T-helper 1 cell treated with Interleukin-12 subunit alpha and Interleukin-12 subunit beta and Interleukin-4 antibody, amounts not matched to agents 30 ng/mL and 1 ng/mL, for 36 hours (primary cell): Measurements from ENCODE around the gene OR7E24. TPM values are rescaled to one million over a fixed set of nuclear protein-coding genes. Genes with fewer than 3 reads are reported as not detected.
"Not testable (repeated sequence)": the region's sequence is repeated elsewhere in the genome, so short reads cannot be mapped to it uniquely, and the experiment has no call there.

Source experiments
- intact Hi-C: fragments of 100-400 bp; cut with micrococcal nuclease; formaldehyde crosslinking; loops from one replicate; pipeline ENCODE4 v1.15.1; 2024
- total RNA-seq: library from RNA; stranded (reverse); gene quantifications from 2 replicates; pipeline ENCODE4 v1.2.3, GENCODE V29; 2022

OR7E24 gene
- total RNA-seq = not detected in 2 replicates

DNA sequence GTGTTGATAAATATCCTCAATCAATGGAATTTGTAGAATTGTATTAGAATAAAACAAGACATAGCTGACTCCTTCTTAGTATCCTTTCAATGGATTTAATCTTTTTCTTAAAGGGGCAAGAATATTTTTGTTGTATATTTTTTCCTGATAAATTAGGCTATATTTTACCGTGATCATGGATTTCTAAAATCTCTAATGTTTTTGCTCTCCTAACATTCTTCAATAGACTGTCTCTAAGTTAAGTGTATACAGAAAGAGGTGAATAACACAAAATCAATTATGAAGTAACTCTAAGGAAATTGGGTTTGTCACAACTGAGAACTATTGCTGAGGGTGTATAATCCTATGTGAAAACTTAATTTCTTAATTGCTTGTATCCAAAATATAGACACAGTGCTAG, at the start of gene OR7E24:
Gene OR7E24 (plus strand): TSS at position 301 of the 400 bp plus-strand sequence. CDS start 114 bp downstream, outside the sequence.
- intact Hi-C loops = no loop called here

DNA sequence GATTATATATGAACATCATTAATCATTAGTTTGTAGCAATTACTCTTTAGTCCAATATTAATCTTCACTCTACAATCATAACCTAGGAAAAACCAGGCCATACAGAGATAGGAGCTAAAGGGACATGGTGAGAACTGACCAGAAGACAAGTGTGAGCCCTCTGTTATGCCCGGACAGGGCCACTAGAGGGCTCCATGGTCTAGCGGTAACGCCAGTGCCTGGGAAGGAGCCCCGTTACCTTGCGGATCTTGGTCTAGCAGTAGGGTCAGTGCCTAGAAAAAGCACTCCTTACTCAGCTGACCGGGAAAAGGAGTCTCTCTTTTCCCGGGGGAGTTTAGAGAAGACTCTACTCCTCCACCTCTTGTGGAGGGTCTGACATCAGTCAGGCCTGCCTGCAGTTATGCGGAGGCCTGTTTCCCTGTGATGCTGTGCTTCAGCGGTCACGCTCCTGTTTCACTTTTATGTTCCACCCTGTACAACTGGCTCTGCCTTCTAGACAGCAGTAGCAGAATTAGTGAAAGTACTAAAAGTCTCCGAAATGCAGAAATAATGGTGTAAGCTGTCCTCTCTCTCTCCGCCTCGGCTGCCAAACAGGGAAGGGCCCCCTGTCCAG, 45.1 kb upstream of the OR7E24 start:
- intact Hi-C loops = loop anchor here (1.0 kb wide), 6 partner anchors 69 to 591 kb away; partner anchors contain the start of gene ZNF266

DNA sequence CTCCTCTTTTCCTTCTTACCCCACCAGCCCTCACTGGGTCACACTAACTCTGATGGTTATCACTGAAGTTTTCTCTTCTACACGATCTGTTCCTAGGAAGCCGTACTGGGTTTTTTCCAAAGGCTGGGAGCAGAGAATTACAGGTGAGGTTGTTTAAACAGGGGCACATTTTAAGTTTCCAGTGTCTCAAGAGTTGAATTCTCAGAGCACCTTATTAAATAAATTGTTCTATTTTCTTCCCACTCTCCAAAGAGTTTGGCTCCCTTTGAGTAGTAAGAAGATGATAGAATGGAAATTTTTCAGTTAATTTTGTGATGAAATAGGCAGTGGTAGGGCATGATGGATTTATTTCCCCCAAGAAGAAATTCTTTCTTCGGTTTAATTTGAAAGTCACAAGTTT, 31.2 kb upstream of the OR7E24 start, which contains the start of gene OR7D4:
Gene OR7D4 (minus strand): TSS at position 101 of the 400 bp plus-strand sequence. CDS start 4,752 bp downstream, outside the sequence.
- intact Hi-C loops = no loop called here

DNA sequence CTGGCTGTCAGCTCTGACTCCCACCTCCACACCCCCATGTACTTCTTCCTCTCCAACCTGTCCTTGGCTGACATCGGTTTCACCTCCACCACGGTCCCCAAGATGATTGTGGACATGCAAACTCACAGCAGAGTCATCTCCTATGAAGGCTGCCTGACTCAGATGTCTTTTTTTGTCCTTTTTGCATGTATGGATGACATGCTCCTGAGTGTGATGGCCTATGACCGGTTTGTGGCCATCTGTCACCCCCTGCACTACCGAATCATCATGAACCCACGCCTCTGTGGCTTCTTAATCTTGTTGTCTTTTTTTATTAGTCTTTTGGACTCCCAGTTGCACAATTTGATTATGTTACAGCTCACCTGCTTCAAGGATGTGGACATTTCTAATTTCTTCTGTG, 506 bp downstream of the OR7E24 start:
- intact Hi-C loops = no loop called here

DNA sequence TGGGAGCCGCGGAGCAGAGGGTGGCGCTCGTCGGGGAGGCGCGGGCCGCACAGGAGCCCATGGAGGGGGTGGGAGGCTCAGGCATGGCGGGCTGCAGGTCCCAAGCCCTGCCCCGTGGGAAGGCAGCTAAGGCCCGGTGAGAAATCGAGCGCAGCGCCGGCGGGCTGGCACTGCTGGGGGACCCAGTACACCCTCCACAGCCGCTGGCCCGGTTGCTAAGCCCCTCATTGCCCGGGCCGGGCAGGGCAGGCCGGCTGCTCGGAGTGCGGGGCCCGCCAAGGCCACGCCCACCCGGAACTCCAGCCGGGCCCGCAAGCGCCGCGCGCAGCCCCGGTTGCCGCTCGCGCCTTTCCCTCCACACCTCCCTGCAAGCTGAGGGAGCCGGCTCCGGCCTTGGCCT, 32.8 kb downstream of the OR7E24 start:
- intact Hi-C loops = not testable (repeated sequence)

DNA sequence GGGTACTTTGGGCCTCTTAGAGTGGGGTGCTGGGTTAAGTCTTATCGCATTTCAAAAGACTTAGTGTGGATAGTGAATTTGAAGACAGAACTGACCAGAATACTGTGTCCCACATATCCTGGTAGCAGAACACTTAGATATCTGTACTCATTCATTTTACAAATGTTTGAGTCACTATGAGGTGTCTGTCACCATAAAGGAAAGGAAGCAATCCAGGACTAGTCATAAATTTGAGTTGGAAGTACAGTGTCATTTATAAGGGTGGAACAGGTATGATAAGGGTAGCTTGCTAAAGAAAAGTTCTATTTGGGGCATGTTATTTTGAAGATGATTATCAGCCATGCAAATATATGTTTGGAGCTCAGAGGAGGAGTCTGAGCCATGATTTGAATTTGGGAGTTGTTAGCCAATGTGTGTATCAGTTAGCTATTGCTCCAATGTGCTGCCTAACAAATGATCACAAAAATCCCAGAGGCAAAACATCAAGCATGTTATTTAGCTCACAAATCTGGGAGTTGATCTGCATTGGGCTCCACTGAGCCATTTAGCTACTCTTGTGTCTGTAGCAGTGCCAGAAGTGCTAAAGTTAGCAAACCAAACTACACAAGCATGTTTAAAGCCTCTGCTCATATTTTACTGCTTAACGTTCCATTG, 38.6 kb downstream of the OR7E24 start:
- intact Hi-C loops = no loop called here

DNA sequence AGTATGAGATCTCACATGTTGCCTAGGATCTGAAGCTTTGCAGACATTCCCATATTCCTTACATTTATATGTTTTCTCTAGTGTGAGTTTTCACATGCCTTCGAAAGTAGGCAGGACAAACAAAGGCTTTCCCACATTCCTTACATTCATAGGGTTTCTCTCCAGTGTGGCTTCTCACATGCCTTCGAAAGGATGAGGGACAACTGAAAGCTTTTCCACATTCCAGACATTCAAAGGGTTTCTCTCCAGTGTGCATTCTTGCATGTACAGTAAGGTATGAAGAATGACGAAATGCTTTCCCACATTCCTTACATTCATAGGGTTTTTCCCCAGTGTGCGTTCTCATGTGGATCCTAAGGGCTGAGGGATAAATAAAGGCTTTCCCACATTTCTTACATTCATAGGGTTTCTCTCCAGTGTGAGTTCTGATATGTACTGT, 44.7 kb downstream of the OR7E24 start:
- intact Hi-C loops = no loop called here

DNA sequence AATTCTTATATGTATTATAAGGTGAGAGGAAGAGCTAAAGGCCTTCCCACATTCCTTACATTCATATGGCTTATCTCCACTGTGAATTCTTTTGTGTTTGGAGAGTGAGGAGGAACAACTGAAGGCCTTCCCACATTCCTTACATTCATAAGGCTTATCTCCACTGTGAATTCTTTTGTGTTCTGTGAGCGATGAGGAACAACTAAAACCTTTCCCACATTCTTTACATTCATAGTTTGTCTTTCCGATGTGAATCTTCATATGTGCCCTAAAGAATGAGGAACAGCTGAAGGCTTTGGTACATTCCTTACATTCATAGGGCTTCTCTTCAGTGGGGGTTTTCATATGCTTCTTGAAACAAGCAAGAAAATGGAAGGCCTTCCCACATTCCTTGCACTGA, 45.6 kb downstream of the OR7E24 start:
- intact Hi-C loops = no loop called here

Other genes starting within 250 kb of the OR7E24 start
- gene MUC16, start 240.5 kb upstream of the OR7E24 start, total RNA-seq = not detected in 2 replicates
- gene OR1M1, start 163.9 kb upstream of the OR7E24 start, total RNA-seq = not detected in 2 replicates
- gene OR7G2, start 143.5 kb upstream of the OR7E24 start, total RNA-seq = not detected in 2 replicates
- gene OR7G1, start 135.2 kb upstream of the OR7E24 start, total RNA-seq = not detected in 2 replicates
- not detected in 2 replicates for gene OR7G3, start 124.0 kb upstream of the OR7E24 start, total RNA-seq
- gene ZNF317, start 110.5 kb upstream of the OR7E24 start, total RNA-seq = 41.7 and 43.8 TPM in 2 replicates
- 0.66 and 0.69 TPM in 2 replicates for gene OR7D2, start 72.0 kb upstream of the OR7E24 start, total RNA-seq
- not detected in 2 replicates for gene OR7D4, start 31.3 kb upstream of the OR7E24 start, total RNA-seq
- gene ZNF699, start 58.9 kb downstream of the OR7E24 start, total RNA-seq = 7.6 and 8.4 TPM in 2 replicates
- 9.9 and 10.3 TPM in 2 replicates for gene ZNF559, start 73.2 kb downstream of the OR7E24 start, total RNA-seq
- 0.34 and 0.49 TPM in 2 replicates for gene ZNF177, start 112.1 kb downstream of the OR7E24 start, total RNA-seq
- 27.8 and 31.8 TPM in 2 replicates for gene ZNF266, start 184.6 kb downstream of the OR7E24 start, total RNA-seq
- gene ZNF560, start 247.7 kb downstream of the OR7E24 start, total RNA-seq = not detected in 2 replicates